ENCODE results near the gene PROSER2.

Gene PROSER2

GRCh38 chr10:11804336-11804735 is 18.8 kb upstream of the PROSER2 start:
- no peak for DNase-seq

- DNase-seq, result no peak
Measured at GRCh38 chr10:11805792-11806191, 17.4 kb upstream of the PROSER2 start.

- no peak for DNase-seq
Measured at GRCh38 chr10:11806706-11807105, 16.4 kb upstream of the PROSER2 start.

- DNase-seq, result no peak
Measured at GRCh38 chr10:11808808-11809207, 14.3 kb upstream of the PROSER2 start.

GRCh38 chr10:11810313-11810766 is 12.8 kb upstream of the PROSER2 start:
- DNase-seq, result no peak

GRCh38 chr10:11810973-11811372 is 12.2 kb upstream of the PROSER2 start:
- no peak for DNase-seq

- no peak for DNase-seq
Measured at GRCh38 chr10:11813177-11813576, 10.0 kb upstream of the PROSER2 start.

- DNase-seq, result no peak
Measured at GRCh38 chr10:11813855-11814567, 9.1 kb upstream of the PROSER2 start.

GRCh38 chr10:11819027-11819426 is 4.1 kb upstream of the PROSER2 start:
- DNase-seq, result no peak

GRCh38 chr10:11822026-11822756 is 965 bp upstream of the PROSER2 start:
- no peak for DNase-seq

GRCh38 chr10:11822809-11823121 is 391 bp upstream of the PROSER2 start:
- no peak for DNase-seq

- no peak for DNase-seq
Measured at GRCh38 chr10:11823989-11824346, 812 bp downstream of the PROSER2 start.

- no peak for DNase-seq
Measured at GRCh38 chr10:11824376-11824775, 1.2 kb downstream of the PROSER2 start.

- no peak for DNase-seq
Measured at GRCh38 chr10:11824825-11825224, 1.7 kb downstream of the PROSER2 start.

- DNase-seq, result no peak
Measured at GRCh38 chr10:11825796-11826414, 2.7 kb downstream of the PROSER2 start.

GRCh38 chr10:11827006-11827405 is 3.9 kb downstream of the PROSER2 start:
- no peak for DNase-seq

GRCh38 chr10:11827414-11827813 is 4.3 kb downstream of the PROSER2 start:
- DNase-seq, result no peak

GRCh38 chr10:11828682-11829284 is 5.6 kb downstream of the PROSER2 start:
- DNase-seq, result no peak

- DNase-seq, result no peak
Measured at GRCh38 chr10:11830836-11831519, 7.8 kb downstream of the PROSER2 start.

GRCh38 chr10:11831520-11831951 is 8.4 kb downstream of the PROSER2 start:
- no peak for DNase-seq

- no peak for DNase-seq
Measured at GRCh38 chr10:11832042-11832441, 8.9 kb downstream of the PROSER2 start.

GRCh38 chr10:11835061-11835460 is 11.9 kb downstream of the PROSER2 start:
- no peak for DNase-seq

GRCh38 chr10:11835704-11836103 is 12.5 kb downstream of the PROSER2 start:
- no peak for DNase-seq

Measured in activated CD4-positive, alpha-beta T cell treated with anti-CD3 and anti-CD28 coated beads, Interleukin-2, amount 50 U/mL, for 4 hours (primary cell).